B cell (primary cell): Measurements from ENCODE around the gene USP34.

ENCODE experiments used
- EZH2 ChIP-seq: IDR thresholded peaks from 2 replicates; pipeline ENCODE4 v1.6.1; 2012; ENCODE audit warnings: borderline replicate concordance, low read depth, mild to moderate bottlenecking, moderate library complexity, low read length; ENCODE audit not compliant: insufficient read depth, poor library complexity, severe bottlenecking
- TF ChIP-seq, protein P1 (sequence below): fragments of 200-600 bp; IDR thresholded peaks from one replicate; pipeline ENCODE4 v1.8.0; 2022; ENCODE audit warnings: antibody characterized with exemption, mild to moderate bottlenecking

DNA sequence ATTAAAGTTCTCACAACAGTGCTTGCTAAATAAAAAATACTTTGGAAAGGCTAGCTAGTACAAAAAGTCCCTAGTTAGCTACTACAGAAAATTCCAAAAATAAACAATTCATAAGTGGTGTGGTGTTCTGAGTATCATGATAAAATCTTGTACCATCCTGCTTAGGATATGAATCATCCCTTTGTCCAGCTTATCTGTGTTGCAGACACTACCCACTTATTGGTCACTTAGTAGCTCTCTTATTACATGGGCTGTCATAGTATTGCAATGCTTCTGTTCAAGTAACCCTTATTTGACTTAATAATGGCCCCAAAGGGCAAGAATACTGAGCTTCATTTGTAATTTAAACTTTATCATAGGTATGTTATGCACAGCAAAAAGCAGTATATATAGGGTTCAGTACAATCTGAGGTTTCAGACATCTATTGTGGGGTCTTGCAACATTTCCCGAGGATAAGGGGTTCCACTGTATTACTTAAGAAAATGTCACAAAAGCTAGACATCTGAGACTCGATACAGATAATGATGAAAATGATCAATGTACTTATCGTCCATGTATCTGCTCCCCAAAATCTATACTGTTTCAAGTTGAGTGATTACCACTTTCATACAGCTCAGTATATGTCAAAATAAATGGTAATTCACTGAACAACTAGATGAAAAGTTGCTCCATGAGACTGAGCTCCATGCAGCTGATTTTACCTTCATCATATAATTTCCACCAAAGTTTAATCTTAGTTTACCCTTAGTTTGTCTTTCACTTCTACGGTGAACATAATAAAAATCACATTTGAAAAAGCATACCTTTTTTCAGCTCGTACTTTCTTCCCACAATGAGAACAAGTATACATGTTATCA lies 215.1 kb downstream of the USP34 start:
- TF ChIP-seq, protein P1, sequence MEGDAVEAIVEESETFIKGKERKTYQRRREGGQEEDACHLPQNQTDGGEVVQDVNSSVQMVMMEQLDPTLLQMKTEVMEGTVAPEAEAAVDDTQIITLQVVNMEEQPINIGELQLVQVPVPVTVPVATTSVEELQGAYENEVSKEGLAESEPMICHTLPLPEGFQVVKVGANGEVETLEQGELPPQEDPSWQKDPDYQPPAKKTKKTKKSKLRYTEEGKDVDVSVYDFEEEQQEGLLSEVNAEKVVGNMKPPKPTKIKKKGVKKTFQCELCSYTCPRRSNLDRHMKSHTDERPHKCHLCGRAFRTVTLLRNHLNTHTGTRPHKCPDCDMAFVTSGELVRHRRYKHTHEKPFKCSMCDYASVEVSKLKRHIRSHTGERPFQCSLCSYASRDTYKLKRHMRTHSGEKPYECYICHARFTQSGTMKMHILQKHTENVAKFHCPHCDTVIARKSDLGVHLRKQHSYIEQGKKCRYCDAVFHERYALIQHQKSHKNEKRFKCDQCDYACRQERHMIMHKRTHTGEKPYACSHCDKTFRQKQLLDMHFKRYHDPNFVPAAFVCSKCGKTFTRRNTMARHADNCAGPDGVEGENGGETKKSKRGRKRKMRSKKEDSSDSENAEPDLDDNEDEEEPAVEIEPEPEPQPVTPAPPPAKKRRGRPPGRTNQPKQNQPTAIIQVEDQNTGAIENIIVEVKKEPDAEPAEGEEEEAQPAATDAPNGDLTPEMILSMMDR, result no peak
- no peak for TF ChIP-seq EZH2
